ENCODE measurements around the gene OR5K4. TPM values are rescaled to one million over a fixed set of nuclear protein-coding genes. Genes with fewer than 3 reads are reported as not detected.

Gene OR5K4
- polyA plus RNA-seq, 1 of the 3 experiments (the other 2 are of a cell fraction), result not detected

DNA sequence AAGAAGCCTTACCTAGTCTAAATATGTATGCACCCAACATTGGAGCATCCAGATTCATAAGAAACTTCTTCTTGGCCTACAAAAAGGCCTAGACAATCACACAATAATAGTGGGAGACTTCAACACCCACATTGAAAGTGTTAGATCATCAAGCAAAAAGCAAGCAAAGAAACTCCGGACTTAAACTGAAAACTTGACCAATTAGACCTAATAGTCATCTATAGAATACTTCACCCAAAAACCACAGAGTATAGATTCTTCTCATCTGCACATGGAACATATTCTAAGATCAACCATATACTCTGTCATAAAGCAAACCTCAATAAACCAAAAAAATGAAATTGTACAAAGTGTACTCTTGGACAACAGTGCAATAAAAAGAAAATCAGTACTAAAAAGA lies 22.3 kb upstream of the OR5K4 start:
- Histone ChIP-seq H3K79me2 (ENCODE audit: insufficient read depth) (no peaks in the 10 kb centered on the region), H4K20me1 (ENCODE audit: insufficient read depth) (no peaks in the 10 kb centered on the region), H3K9me2 (no peaks in the 10 kb centered on the region), H3K4me2 (no peak overlapping the region), H3K9ac (no peak overlapping the region), H2AFZ (ENCODE audit: low read depth) (no peak overlapping the region), H3F3A (replicated peaks; ENCODE audit: insufficient read depth) (no peaks in the 10 kb centered on the region), H3K27me3 (ENCODE audit: insufficient read depth) (peaks cover 4% of the 10 kb centered on the region; the same call in 1 of the 2 replicates), H3K4me1 (ENCODE audit: control insufficient read depth in 1 of 2, insufficient read depth in 2 of 2, low read depth in 1 of 2, low read length in 1 of 2) (no peaks in the 10 kb centered on the region), H3K36me3 (replicated peaks in 1 of 2; ENCODE audit: control insufficient read depth in 1 of 2, insufficient read depth in 2 of 2, low read length in 1 of 2) (no peaks in the 10 kb centered on the region), H3K4me3 (ENCODE audit: low read depth in 2 of 2, low read length in 1 of 2) (no peak overlapping the region), H3K9me3 (no peaks in the 10 kb centered on the region), H3K27ac (ENCODE audit: low read depth in 2 of 2, low read length in 1 of 2) (no peak overlapping the region)
- TF ChIP-seq EZH2phosphoT487 (IDR thresholded peaks at IDR 0.05; ENCODE audit: borderline replicate concordance, low read depth) (no peak), TEAD4 (IDR thresholded peaks at IDR 0.05; ENCODE audit: borderline replicate concordance, insufficient read depth) (no peak), RCOR1 (IDR thresholded peaks at IDR 0.05; ENCODE audit: low read length) (no peak), MEF2A (IDR thresholded peaks at IDR 0.05; ENCODE audit: borderline replicate concordance, low read depth) (no peak), ELF1 (IDR thresholded peaks at IDR 0.05) (no peak), RAD21 (IDR thresholded peaks at IDR 0.05; ENCODE audit: low read length) (no peak), FOXJ3 (CRISPR knock-in tag; IDR thresholded peaks at IDR 0.05) (no peak)
- CTCF ChIA-PET, result interaction anchor here (3.8 to 4.0 kb wide), 2 partner anchors 12 to 291 kb away, joined by 19 to 82 read pairs; no protein-coding TSS in a partner anchor
- POLR2A ChIA-PET, result no interaction called here
- WGBS (ENCODE audit: low lambda C conversion rate), result 14% methylated on average over 1 of the region's 1 CpG
- no peak for DNase-seq

DNA sequence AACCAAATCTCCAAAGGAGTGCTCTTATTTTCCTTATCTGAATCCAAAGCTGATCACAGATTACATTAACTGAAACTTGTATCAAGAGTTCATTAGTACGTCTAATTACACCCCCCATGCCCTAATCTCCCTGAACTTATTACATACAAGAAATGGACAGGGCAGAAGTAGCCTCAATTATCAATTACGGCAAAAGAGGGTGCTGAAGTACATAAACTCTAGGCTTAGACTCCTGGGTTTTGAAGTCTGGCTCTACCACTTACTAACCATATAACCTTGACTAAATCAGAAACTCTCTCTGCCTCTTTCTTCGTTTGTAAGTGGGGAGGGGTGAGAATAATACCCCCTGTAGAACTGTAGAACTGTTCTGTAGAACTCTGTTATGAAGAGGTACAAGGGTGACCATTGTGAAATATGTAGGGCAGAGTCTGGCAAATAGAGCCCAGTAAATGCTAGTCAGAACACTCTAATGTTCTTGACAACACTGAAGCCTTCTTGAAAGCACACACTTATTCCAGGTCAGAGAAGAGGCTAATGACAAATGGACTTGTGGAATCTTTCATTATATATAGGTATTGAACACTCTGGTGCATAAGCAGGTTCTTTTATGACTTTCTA lies 19.6 kb upstream of the OR5K4 start:
- Histone ChIP-seq H4K20me1 (ENCODE audit: insufficient read depth) (no peaks in the 10 kb centered on the region), H3K27me3 (ENCODE audit: insufficient read depth) (0 out of 2 replicates have a peak, but pooled peaks cover under 1% of the 10 kb centered on the region), H3K4me3 (ENCODE audit: low read depth in 2 of 2, low read length in 1 of 2) (no peak overlapping the region), H3K9me3 (no peaks in the 10 kb centered on the region), H3K4me1 (ENCODE audit: control insufficient read depth in 1 of 2, insufficient read depth in 2 of 2, low read depth in 1 of 2, low read length in 1 of 2) (no peaks in the 10 kb centered on the region), H3K27ac (ENCODE audit: low read depth in 2 of 2, low read length in 1 of 2) (no peak overlapping the region), H3K9ac (no peak overlapping the region), H3K9me2 (no peaks in the 10 kb centered on the region), H3K79me2 (ENCODE audit: insufficient read depth) (no peaks in the 10 kb centered on the region), H2AFZ (ENCODE audit: low read depth) (no peak overlapping the region), H3K36me3 (replicated peaks in 1 of 2; ENCODE audit: control insufficient read depth in 1 of 2, insufficient read depth in 2 of 2, low read length in 1 of 2) (no peaks in the 10 kb centered on the region), H3K4me2 (no peak overlapping the region), H3F3A (replicated peaks; ENCODE audit: insufficient read depth) (no peaks in the 10 kb centered on the region)
- ChIA-PET CTCF (interaction anchor here (1.2 to 3.1 kb wide), 3 partner anchors 10 to 296 kb away, joined by 4 to 22 read pairs (median 7); no protein-coding TSS in a partner anchor), POLR2A (no interaction called here)
- TF ChIP-seq, protein P1, sequence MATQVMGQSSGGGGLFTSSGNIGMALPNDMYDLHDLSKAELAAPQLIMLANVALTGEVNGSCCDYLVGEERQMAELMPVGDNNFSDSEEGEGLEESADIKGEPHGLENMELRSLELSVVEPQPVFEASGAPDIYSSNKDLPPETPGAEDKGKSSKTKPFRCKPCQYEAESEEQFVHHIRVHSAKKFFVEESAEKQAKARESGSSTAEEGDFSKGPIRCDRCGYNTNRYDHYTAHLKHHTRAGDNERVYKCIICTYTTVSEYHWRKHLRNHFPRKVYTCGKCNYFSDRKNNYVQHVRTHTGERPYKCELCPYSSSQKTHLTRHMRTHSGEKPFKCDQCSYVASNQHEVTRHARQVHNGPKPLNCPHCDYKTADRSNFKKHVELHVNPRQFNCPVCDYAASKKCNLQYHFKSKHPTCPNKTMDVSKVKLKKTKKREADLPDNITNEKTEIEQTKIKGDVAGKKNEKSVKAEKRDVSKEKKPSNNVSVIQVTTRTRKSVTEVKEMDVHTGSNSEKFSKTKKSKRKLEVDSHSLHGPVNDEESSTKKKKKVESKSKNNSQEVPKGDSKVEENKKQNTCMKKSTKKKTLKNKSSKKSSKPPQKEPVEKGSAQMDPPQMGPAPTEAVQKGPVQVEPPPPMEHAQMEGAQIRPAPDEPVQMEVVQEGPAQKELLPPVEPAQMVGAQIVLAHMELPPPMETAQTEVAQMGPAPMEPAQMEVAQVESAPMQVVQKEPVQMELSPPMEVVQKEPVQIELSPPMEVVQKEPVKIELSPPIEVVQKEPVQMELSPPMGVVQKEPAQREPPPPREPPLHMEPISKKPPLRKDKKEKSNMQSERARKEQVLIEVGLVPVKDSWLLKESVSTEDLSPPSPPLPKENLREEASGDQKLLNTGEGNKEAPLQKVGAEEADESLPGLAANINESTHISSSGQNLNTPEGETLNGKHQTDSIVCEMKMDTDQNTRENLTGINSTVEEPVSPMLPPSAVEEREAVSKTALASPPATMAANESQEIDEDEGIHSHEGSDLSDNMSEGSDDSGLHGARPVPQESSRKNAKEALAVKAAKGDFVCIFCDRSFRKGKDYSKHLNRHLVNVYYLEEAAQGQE (IDR thresholded peaks at IDR 0.05; ENCODE audit: low read depth, low read length), result no peak
- no peak for TF ChIP-seq MAX (IDR thresholded peaks at IDR 0.05; ENCODE audit: low read depth)
- no peak for TF ChIP-seq SIN3A (IDR thresholded peaks at IDR 0.05; ENCODE audit: borderline replicate concordance, low read depth, low read length)
- no peak for TF ChIP-seq ELF1 (IDR thresholded peaks at IDR 0.05)
- no peak for TF ChIP-seq TAF1 (IDR thresholded peaks at IDR 0.05; ENCODE audit: borderline replicate concordance, low read depth, low read length)
- no peak for TF ChIP-seq NFIC (IDR thresholded peaks at IDR 0.05; ENCODE audit: borderline replicate concordance)
- TF ChIP-seq, protein P2, sequence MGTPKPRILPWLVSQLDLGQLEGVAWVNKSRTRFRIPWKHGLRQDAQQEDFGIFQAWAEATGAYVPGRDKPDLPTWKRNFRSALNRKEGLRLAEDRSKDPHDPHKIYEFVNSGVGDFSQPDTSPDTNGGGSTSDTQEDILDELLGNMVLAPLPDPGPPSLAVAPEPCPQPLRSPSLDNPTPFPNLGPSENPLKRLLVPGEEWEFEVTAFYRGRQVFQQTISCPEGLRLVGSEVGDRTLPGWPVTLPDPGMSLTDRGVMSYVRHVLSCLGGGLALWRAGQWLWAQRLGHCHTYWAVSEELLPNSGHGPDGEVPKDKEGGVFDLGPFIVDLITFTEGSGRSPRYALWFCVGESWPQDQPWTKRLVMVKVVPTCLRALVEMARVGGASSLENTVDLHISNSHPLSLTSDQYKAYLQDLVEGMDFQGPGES (IDR thresholded peaks at IDR 0.05; ENCODE audit: low read depth, low read length), result no peak
- TF ChIP-seq CHD2 (IDR thresholded peaks at IDR 0.05; ENCODE audit: low read length, partially characterized antibody), result no peak
- no peak for DNase-seq
- 2% methylated on average over 3 of the region's 3 CpGs for WGBS (ENCODE audit: low lambda C conversion rate)

All from SK-N-SH (cell line).